ENCODE measurements around the gene PDZD8. TPM values are rescaled to one million over a fixed set of nuclear protein-coding genes. Genes with fewer than 3 reads are reported as not detected.
"Not testable (repeated sequence)": the region's sequence is repeated elsewhere in the genome, so short reads cannot be mapped to it uniquely, and the experiment has no call there.

PDZD8 gene
- total RNA-seq, 3 donors from 2014 or later: 54.2 to 67.8 (median 57.6) TPM

- TF ChIP-seq CTCF (IDR thresholded peaks at IDR 0.05): no peak
- intact Hi-C loops (cut with DNase I, micrococcal nuclease): no loop called here
- no peak for ATAC-seq
These were observed 56.3 kb downstream of the PDZD8 start for GRCh38 chr10:117318909-117319308.

GRCh38 chr10:117316701-117317100, 58.5 kb downstream of the PDZD8 start:
- Histone ChIP-seq H3K36me3 (ENCODE audit: low read depth) (no peaks in the 10 kb centered on the region), H3K4me3 (no peak overlapping the region), H3K4me1 (ENCODE audit: low read depth) (no peaks in the 10 kb centered on the region), H3K9me3 (no peaks in the 10 kb centered on the region)
- ATAC-seq: no peak
- DNase-seq: no peak
- intact Hi-C loops (cut with DNase I, micrococcal nuclease): no loop called here
- no peak for TF ChIP-seq CTCF (IDR thresholded peaks at IDR 0.05)

More at GRCh38 chr10:117318909-117319308, 56.3 kb downstream of the PDZD8 start:
- Histone ChIP-seq H3K36me3 (ENCODE audit: low read depth) (no peaks in the 10 kb centered on the region), H3K4me1 (ENCODE audit: low read depth) (no peaks in the 10 kb centered on the region), H3K4me3 (no peak overlapping the region), H3K9me3 (no peaks in the 10 kb centered on the region)
- no peak for DNase-seq

- no peak for TF ChIP-seq CTCF (IDR thresholded peaks at IDR 0.05)
- intact Hi-C loops (cut with DNase I, micrococcal nuclease): no loop called here
- DNase-seq (no peak), ATAC-seq (no peak)
- Histone ChIP-seq H3K9me3 (no peaks in the 10 kb centered on the region), H3K4me1 (ENCODE audit: low read depth) (no peaks in the 10 kb centered on the region), H3K36me3 (ENCODE audit: low read depth) (no peaks in the 10 kb centered on the region), H3K4me3 (no peak overlapping the region)
These were observed 61.6 kb downstream of the PDZD8 start for GRCh38 chr10:117313641-117314040.

- TF ChIP-seq CTCF (IDR thresholded peaks at IDR 0.05): no peak
- intact Hi-C loops (cut with DNase I, micrococcal nuclease): no loop called here
- Histone ChIP-seq H3K9me3 (no peaks in the 10 kb centered on the region), H3K4me3 (no peak overlapping the region), H3K36me3 (ENCODE audit: low read depth) (no peaks in the 10 kb centered on the region), H3K4me1 (ENCODE audit: low read depth) (no peaks in the 10 kb centered on the region)
- ATAC-seq: no peak
- no peak for DNase-seq
These were observed 62.8 kb downstream of the PDZD8 start for GRCh38 chr10:117312430-117312829.

- no peaks in the 10 kb centered on the region for H3K36me3 ChIP-seq (ENCODE audit: low read depth)
- no peaks in the 10 kb centered on the region for H3K4me1 ChIP-seq (ENCODE audit: low read depth)
- ATAC-seq: no peak
- no peak overlapping the region for H3K4me3 ChIP-seq
- intact Hi-C loops (cut with DNase I, micrococcal nuclease): no loop called here
- DNase-seq: no peak
- no peak for TF ChIP-seq CTCF (IDR thresholded peaks at IDR 0.05)
- H3K9me3 ChIP-seq: no peaks in the 10 kb centered on the region
These were observed 64.0 kb downstream of the PDZD8 start for GRCh38 chr10:117311261-117311660.

GRCh38 chr10:117306674-117307073, 68.6 kb downstream of the PDZD8 start:
- DNase-seq (no peak), ATAC-seq (no peak)
- Histone ChIP-seq H3K9me3 (no peaks in the 10 kb centered on the region), H3K36me3 (ENCODE audit: low read depth) (no peaks in the 10 kb centered on the region), H3K4me1 (ENCODE audit: low read depth) (no peaks in the 10 kb centered on the region), H3K4me3 (no peak overlapping the region)
- intact Hi-C loops (cut with DNase I, micrococcal nuclease): no loop called here
- no peak for TF ChIP-seq CTCF (IDR thresholded peaks at IDR 0.05)

GRCh38 chr10:117303451-117303850, 71.8 kb downstream of the PDZD8 start:
- ATAC-seq; H3K4me1 ChIP-seq (ENCODE audit: low read depth); H3K4me3 ChIP-seq; H3K36me3 ChIP-seq (ENCODE audit: low read depth); DNase-seq; intact Hi-C loops (cut with DNase I, micrococcal nuclease); H3K9me3 ChIP-seq: not testable (repeated sequence)

Measured in mucosa of descending colon (tissue), 3 donors.